GM19397 (cell line): ENCODE results near the gene TENM3.
"Not testable (repeated sequence)": the region's sequence is repeated elsewhere in the genome, so short reads cannot be mapped to it uniquely, and the experiment has no call there.

Source experiments
- ATAC-seq: cut with Tn5 transposase; IDR thresholded peaks from one replicate; pipeline ENCODE4 v1.9.1; 2021; ENCODE audit warnings: mild to moderate bottlenecking, moderate library complexity; ENCODE audit not compliant: unreplicated experiment

TENM3 gene

DNA sequence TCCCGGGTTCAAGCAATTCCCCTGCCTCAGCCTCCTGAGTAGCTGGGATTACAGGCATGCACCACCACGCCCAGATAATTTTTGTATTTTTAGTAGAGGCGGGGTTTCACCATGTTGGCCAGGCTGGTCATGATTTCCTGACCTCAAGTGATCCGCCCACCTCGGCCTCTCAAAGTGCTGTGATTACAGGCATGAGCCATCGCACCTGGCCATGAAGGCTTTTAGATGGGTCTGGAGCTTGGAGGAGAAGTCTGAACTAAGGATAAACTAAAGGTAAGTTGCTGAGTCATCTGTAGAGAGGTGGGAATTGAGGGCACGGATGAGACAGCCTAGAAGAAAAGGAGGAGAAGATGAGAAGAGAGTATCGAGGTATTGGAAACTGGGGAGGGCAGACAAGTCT, at the start of gene TENM3:
TSS of gene TENM3 (plus strand) at position 199 of the 400 bp plus-strand sequence. CDS start 80,619 bp downstream, outside the sequence.
- ATAC-seq = not testable (repeated sequence)

DNA sequence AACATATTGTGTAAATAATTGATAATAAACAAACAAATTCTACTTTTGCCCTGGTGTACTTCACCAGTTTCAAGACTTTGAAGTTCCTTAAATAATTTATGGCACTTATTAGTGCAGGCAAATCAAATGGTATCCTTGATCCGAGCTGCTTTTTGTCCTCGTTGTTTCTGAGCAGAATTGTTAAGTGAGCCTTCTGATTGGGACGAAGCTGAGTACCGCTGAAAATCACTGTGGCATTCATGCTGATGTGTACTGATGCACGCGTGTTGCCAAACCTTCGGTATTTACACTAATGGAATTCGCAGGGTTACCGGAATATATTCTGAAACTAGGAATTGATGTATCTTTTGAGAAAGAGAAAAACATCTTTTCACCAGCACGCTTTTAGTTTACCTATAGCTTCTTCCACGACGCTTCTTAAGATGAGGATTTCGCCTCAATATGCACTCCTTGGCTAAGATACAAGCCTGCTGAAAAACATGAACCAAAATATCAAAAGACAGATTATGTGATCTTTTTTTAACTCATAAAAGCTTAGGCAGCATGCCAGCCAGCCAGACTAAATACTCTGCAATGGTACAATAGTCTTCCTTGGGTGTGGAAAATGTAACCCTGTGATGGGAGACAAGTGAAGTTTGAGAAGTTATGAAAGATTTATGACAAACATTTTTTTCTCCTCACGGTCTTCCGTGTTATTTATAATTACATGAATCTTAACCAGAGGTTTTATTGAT, 48.9 kb upstream of the TENM3 start:
- ATAC-seq = no peak

DNA sequence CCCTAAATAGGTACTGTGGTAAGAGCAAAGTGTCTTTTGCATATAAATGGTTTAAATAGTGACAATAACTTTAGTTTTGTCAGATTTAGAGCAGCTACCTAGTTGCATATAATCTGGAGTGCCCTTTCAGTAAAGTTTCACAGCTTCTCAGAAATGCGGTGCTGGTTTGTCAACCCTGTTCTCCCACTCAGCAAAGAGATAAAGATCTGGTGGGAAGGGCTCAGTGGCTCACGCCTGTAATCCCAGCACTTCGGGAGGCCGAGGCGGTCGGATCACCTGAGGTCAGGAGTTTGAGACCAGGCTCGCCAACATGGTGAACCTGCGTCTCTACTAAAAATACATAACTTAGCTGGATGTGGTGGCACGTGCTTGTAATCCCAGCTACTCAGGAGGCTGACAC, 45.6 kb upstream of the TENM3 start:
- ATAC-seq = no peak

DNA sequence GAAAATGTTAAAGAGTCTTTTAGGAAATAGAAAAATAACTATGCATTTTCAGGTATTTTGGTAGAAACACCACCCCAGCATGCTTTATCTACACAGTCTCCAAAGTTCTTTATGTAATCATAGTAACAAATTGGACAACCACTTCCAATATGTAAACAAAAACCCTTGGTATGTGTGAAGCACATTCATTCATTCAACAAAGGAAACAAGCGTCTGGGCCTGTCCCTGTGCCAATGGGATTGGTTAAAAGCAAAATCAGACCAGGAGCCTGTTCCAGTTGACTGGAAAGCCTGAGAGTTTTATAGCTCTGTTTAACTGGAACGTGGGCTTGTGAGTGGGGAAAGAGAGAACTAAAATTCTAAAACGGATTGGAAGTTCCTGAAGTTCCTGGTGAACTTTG, 41.3 kb upstream of the TENM3 start:
- no peak for ATAC-seq

DNA sequence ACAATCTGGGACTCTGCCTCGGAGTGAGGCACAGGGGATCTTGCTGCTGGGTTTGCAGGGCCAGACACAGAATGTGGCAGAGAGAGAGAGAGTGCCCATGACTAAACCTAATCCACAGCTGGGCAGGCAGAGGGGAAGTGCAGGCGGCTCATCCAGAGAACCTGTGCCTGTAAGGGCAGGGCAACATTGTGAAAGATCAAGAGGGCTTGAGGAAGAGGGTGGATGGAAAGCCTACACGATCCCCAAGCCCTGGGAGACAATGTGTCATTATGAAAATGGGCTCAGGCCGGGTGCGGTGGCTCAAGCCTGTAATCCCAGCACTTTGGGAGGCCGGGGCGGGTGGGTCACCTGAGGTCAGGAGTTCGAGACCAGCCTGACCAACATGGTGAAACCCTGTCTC, 40.6 kb upstream of the TENM3 start:
- ATAC-seq = no peak

DNA sequence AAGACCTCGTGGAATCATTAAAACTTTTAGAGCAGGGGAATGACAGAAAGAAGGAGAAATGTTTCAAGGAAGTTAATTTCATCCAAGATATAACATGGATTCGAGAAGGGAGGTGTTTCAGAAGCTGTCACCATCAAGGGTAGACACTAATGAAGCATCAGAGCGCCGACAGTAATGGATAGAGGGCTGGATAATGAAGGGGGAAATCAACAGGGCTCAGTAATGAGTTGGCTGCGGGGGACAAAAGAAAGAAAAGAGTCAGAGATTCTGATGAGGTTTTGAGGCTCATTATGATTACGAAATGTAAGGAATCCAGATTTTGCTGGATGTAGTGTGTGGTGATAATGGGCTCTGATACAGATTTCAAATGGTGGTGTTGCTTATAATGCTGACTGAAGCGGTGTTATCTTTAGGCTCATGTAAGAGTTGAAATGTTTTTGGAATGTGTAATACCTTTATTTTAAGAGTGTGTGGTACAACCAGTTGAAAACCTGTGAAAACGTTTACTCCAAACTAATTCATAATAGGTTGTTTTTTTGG, 39.3 kb upstream of the TENM3 start:
- no peak for ATAC-seq

DNA sequence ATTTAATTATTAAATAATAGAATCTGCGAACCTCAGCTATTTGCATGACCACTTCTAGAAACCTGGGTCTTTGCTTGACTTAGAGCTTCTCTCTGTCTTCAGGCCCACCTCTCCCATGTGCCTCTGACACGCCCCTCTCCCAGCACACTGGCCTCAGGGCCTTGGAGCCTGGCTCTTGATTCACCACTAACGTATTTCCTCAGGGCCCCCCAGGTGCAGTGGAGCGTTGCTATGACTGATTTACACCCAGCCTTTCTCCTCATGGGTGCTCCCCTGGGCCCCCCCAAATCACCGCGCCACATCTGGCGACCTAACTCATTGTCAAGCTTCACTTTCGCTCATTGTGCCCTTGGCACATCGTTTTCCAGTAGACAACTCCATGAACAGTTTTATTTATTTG, 37.9 kb upstream of the TENM3 start:
- ATAC-seq = no peak

DNA sequence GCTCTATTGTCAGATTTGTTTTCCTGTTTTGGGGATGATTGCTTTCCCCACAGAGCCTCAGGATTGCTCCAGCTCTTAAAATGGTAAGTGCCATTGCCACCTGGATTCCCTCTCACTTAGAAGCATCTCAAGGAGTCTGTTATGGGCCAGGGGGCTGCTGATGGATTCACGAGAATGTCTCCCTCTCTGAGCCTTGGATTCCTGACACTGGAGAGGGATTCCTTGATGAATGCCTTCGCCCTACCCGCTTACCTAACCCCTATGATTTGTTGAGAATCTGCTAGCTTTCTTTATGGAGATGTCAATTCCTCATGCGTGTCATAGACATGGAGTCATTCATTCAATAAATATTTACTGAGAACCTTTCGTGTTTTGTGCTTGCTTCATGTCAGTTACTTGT, 36.9 kb upstream of the TENM3 start:
- ATAC-seq = no peak

DNA sequence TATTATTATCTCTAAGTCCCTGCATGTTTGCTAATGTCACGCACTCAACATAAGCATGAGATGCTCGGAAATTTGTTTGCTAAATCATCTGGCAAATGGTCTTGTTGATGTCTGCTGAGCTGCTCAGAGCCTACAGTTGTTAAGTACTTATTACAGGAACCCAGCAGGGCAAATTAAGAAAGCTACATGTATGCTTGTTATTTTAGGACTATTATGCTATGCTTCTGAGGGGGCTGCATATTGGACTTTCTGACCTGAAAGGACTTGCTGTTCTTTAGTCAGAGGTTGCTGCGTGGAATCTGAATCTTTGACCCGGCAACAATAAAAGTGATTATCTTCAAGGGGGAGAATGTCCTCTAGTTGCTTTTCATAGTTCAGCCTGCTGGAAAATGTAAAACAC, 36.3 kb upstream of the TENM3 start:
- ATAC-seq = no peak

DNA sequence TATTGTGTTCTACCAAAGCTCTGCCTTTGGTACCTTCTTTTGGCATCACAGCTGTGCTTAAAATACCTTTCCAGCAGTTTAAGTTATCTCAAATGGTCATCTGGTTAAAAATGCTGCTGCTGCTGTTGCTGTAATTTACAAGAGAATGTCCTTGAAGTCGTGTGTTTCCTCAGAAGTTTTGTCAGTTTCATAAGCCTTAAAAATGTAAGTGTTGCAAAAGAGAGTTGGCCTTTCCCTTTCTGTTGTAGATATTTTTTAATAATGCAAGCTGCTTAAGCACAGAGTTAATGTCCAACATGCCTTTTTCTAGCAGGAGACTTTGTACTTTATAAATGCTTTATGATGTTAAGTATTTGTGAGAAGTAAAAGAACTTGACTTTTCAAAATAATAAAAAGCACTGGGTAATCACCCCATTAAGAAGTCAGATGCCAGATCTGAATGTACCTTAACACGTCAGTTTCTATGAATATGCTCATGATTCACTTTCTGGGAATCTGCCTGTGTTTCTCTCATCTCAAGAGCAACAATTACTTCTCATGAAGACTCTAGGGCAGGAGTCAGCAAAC, 35.3 kb upstream of the TENM3 start:
- no peak for ATAC-seq

DNA sequence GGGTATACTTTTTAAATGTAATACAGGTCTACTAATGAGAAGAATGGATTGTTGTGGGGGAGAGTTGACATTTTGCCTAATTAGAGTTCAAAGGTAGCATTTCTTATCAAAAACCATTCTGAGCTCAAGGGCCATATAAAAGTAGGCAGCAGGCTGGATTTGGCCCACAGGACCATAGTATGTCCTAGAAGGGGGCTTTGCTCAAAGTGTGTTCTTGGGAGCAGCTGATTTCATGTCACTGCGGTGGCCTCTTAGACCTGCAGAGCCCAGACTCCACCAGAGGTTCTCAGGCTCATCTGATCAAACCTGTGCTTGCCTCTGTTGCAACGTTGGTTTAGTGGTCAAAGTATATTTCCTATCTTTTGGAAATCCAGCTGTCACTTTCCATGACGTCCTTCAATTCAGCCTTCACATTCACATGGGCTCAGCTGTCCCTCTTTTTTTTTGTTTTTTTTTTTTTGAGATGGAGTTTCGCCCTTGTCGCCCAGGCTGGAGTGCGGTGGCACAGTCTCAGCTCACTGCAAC, 34.6 kb upstream of the TENM3 start:
- ATAC-seq = no peak

DNA sequence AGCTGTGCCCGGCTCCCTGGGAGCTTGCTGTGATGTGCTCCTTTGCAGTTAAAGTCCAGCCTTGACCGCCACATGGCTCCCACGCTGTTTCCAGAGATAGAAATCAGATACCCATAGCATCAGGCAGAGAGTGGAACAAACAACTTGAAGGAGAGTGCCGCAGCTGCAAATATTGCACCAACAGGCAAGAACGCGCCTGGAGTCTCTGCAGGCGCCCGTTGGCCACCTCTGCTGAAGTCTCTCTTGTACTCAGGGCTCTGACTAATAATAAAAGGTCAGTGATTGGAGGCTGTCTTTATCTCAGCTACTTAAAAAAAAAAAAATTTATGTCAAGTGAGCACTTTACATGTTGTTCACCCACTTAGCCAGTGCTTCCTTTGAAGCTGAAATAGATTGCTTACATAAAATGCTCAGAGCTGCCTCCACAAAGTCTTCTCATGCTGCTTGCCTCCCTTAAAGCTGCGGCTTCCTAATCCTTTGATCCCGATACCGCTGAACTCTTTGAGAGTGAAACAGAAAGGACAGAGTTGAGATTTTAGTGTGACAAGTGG, 30.9 kb upstream of the TENM3 start:
- no peak for ATAC-seq

DNA sequence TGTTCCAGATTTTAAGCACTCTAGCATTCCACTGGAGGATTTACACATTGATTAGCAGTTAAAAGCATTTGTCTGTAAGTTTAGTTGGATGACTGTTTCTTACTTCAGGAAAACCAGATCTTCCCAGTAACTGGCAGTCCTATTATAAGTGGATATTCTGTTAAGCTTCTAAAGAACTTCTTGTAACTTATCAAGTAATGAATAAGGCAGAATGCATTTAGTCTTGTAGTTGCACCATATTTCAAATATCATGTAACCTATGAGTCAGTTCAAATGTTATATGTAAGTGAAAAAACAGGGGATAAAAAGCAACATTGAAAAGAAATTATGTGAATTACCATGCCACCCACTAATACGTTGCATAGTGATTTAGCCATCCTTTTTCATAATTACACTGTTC, 30.2 kb upstream of the TENM3 start:
- no peak for ATAC-seq

DNA sequence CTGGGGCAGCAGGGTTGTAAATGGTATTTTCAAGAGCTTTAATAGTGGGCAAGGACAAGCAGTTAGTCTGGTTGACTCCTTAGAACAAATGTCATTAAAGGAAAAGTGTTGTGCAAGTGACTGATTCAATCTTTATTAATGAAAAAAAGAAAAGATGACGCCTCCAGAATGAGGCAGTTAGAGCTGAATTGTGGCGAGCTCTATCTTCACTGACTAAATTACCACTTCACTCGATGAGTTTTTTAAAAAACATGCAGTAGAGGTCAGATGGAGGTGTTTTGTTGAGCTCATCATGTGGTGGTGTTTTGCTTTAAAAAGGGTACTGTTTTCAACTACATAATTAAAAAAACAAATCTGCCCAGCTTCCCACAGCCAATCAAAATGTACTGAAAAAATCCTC, 28.1 kb upstream of the TENM3 start:
- ATAC-seq = no peak

DNA sequence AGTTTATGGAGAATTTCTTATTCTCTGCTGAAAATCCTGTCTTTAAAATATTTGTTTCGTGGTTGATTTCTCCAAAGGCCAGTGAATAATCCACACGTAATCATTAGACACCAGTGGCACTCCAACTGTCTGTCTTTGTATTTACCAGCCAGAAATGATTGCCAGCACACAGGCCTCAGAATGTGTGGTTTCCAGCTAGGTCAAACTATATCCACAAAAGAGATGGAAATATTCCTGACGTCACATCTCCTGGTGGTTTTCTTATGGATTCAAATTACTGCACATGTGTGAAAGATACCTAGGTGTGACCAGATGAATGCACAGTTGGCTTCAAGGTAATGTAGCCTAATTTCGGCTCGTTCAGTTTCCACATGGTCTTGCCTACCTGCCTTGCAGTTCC, 27.2 kb upstream of the TENM3 start:
- no peak for ATAC-seq

DNA sequence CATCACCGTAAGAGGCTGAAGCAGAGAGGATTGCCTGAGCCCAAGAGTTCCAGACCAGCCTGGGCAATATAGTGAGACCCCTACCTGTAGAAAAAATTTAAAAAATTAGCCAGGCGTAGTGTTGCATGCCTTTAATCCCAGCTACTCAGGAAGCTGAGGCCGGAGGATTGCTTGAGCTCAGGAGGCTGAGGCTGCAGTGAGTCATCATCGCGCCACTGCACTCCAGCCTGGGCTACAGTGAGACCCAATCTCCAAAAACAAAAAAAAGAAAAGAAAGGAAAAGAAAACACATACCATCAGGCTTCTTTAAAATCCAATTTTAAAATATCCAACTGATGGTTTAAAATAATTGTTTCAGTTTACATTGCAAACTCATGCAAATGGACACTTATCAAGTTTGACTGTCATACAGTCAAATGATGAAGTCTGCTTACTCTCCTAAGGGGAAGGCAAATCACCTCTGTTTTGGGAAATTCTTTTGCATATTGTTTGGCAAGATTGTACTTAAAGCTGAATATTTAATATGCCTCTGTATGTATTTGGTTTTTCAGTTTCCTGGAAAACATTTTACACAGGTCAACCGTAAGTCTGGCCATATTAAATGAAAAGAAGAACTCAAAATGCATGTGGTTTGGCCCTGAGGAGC, 23.7 kb upstream of the TENM3 start:
- ATAC-seq = no peak

DNA sequence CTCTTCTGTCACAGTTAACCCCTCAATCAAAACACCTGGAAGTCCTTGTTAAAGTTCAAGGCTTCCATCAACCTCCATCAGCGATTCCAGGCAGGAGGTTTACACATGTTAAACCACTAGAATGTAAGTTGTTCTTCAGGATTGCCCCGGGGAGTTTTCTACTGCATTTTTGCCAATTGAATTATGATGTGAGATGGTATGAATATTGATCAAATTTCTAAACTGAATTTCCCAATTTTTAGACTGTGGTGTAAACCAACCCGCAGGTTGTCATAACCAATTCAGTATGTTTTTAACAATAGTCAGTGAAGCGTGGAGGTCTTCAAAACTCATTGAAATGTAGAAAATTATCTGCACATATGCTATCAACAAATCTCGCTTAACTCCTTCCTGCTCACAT, 21.2 kb upstream of the TENM3 start:
- ATAC-seq = no peak

DNA sequence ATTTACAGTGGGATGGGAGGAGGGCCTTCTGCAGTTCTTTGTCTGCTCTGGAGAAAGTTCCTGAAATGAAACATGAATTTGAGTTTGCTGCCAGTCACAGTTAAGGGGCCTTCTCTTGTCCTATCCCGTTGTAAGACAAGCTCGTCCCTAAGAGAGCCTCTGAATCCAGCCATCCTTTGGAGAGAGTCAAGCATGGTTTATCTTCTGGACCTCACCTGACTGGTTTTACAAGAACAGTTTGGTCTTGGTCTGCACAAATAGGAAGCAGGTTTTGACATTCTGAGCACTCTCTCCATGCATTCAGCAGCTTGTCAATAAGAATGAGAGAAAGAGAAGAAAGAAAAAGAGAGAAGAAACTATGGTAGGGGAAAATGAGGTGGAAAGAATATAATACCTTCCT, 20.4 kb upstream of the TENM3 start:
- no peak for ATAC-seq

DNA sequence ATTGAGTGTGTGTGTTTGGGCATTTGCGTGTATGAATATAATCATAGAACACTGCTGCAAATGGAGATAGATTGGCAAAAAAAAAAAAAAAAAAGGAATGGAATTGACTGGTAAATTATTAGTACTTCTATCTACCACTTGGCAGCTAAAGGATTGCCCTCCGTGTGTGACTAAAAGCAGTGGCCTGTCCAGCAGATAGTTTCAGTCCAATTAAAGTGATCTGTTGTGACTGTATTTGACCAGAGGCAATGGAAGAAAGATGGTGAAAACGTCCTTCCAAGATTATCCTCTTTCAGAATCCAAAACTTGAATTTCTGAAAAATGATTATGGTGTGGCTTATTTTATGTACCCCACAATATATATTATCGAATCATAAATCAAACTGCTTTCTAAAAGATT, 19.5 kb upstream of the TENM3 start:
- ATAC-seq = no peak

DNA sequence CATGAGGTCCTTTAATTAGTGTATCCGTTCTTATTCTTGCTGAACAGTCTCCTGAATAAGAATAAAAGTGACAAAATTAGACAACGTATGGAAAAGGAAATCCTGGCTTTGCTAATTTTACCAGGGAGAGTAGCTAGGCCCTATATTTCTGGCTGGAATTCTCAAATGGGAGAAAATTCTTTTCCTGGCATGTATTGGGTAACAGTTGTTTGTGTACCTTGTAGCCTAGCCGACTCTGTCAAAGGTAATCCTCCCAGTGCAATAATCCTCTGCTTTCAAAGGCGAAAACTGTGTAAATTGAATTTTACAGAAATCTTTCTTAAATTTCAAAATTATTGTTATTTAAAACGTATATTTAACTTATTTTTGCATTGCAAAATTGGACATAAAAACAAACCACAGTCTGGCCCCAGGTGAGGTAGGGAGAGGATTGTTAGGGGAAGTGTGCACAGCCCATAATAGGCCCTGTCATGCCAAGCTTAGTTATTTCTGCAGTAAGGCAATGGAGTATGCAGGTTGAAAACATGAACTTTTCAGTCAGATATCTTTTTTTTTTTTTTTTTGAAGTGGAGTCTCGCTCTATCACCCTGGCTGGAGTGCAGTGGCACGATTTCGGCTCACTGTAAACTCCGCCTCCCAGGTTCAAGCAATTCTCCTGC, 18.9 kb upstream of the TENM3 start:
- ATAC-seq = no peak

DNA sequence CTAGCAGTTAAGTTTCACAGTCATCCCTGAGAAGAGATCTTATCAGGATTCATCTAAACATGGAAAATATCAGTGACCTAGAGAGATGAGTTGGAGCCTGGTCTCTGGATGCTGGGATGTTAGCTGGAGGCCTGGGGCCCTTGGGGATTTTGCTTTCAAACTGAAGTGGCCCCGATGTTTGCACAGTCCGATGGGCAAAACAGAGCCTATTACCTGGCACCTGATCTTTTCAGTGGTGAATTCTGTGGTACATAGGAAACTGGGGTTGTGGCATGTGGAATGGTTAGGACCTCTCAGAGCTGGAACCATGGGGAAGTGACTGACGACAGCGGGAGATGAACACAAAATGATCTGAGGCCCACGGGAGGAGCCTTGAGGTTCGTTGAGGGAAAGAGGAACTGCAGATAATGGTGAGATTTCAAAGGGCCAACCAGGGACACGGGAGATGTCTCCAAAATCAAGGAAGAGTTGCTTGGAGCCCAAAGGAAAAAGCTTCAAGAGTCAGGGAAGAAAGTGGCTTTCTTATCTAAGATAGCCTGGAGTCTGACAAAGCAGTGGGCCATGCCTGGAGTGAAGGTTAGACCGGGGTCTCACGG, 17.8 kb upstream of the TENM3 start:
- no peak for ATAC-seq
